Measurements from ENCODE around the gene KLHL11.
A peak's percentile ranks its signal among the peaks of the same experiment; 100 is the strongest.
"Not testable (repeated sequence)": the region's sequence is repeated elsewhere in the genome, so short reads cannot be mapped to it uniquely, and the experiment has no call there.

The KLHL11 gene

GRCh38 chr17:41888332-41888965 is 23.2 kb upstream of the KLHL11 start:
- no peak for DNase-seq (ENCODE audit: low spot score)

DNA sequence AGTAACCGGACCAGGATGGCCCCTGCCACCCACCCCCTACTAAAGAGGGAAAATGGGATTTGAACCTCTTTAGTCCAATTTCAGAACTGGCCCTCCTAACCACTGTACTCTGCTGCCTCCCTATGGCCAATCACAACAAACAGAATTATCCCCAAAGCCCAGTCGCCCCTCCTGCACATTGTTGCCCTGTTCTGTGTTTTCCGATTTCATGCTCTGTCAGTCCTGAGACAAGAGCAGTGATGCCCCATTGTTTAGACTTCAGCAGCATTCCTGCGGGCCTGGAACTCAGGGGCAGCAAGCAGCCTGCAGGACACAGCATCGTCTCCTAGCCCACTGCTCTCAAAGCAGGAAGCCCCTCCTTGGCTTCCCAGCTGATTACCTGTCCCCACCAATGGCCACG is 20.5 kb upstream of the KLHL11 start:
- DNase-seq (ENCODE audit: low spot score), result no peak

- no peak for DNase-seq (ENCODE audit: low spot score)
Measured at GRCh38 chr17:41882756-41883155, 17.5 kb upstream of the KLHL11 start.

- no peak for DNase-seq (ENCODE audit: low spot score)
Measured at GRCh38 chr17:41880130-41880529, 14.9 kb upstream of the KLHL11 start.

- DNase-seq (ENCODE audit: low spot score), result not testable (repeated sequence)
Measured at GRCh38 chr17:41874293-41874670, 9.1 kb upstream of the KLHL11 start.

DNA sequence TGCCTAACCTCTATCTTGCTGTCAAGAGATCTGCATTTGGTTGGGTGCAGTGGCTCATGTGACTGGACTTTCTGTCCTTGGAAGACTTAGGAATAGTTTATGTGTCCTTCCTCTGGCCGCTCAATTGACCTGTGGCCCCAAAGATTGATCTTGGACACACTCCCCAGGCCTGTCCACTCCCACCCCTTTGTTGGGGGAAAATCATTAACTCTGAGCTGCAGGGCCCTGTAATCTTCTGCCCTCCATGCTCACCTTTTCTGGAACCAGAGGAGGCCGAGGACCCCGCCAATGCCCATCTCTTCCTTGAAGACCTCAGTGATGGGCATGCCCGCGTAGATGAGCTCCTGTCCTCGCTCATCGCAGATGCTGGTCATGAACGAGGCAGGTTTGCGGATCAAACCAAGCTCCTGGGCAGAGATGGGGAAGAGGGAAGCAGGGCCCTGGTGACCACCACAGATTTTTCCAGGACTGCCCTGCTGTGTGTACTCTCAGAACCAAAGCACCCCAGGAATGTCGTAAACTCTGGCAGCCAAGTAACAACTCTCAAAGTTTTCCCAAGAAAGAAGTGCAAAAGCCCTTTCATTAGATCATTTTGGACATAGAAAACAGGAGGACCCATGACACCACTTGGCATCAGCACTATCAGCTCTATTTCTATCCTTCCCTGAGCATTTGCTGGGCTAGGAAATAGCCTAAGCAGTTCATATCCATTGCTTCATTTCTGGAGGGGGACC is 8.5 kb upstream of the KLHL11 start:
- DNase-seq (ENCODE audit: low spot score), result no peak

- no peak for DNase-seq (ENCODE audit: low spot score)
Measured at GRCh38 chr17:41871789-41872188, 6.6 kb upstream of the KLHL11 start.

DNA sequence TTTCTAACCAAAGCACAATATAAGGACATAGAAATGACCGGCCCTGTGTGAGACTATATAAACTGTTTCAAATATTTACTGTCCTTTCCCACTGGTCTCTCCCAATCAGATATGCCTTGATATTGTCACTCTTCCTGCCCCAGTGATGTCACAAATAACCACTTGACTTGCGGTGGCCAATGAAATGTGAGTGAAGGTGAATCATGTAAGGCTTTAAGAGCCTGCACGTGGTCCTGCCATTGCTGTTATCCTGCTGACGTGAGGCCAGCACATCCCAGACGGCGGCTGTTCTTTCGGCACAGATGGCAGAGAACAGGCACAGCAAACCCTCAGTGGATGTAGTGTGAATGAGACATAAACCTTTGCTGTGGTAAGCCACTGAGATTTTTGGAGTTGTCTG is 5.4 kb upstream of the KLHL11 start:
- no peak for DNase-seq (ENCODE audit: low spot score)

- DNase-seq (ENCODE audit: low spot score), result no peak
Measured at GRCh38 chr17:41870097-41870496, 4.9 kb upstream of the KLHL11 start.

DNA sequence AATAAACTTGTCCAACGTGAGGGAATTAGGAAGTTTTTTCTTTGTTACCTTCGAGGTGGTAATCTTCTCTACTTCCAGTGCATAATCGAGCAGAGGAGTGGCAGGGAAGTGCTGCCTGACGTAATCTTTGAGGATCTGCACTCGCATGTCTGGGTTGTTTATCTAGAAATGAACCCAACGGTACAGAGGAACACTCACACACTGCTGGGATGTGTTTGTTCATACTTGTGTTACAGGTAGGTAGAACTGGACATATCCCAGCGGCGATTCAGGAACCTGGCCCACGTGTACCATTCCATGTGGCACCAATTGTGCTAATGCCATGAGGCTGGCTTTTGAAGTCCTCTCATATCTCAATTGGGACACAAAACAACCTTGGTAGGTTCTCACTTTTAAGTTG is 4.2 kb upstream of the KLHL11 start:
- no peak for DNase-seq (ENCODE audit: low spot score)

GRCh38 chr17:41868568-41868967 is 3.3 kb upstream of the KLHL11 start:
- DNase-seq (ENCODE audit: low spot score), result no peak

DNA sequence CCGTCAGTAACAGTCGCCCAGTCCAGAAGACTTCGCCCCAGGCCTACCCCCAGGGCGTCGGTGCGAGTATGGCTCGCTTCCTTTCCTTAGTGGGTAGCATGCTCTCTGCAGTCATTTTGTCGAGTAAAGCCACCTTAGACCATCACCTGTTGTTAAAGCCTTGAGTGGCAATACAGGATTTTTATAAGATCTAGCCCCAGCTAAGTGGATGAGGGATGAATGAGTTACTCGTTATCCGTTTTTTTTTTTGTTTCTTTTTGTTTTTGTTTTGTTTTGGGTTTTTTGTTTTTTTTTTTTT is 322 bp upstream of the KLHL11 start:
- no peak for DNase-seq (ENCODE audit: low spot score)

DNA sequence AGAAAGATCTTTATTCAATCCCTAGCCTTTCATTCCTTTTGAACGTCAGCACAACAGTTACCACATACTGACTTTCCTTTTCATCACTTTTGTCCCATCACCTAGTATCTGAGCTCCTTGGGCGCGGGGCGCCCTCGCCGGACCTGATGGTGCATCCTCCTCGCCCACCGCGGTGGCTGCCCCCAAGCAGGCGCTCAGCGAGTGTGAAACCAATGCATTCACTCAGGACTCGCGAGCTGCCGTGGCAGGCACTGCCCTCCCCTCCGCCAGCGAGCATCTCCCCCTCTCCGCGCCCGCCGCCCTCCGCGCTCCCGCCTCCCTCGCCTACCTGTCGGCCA is 756 bp downstream of the KLHL11 start:
- no peak for DNase-seq (ENCODE audit: low spot score)

DNA sequence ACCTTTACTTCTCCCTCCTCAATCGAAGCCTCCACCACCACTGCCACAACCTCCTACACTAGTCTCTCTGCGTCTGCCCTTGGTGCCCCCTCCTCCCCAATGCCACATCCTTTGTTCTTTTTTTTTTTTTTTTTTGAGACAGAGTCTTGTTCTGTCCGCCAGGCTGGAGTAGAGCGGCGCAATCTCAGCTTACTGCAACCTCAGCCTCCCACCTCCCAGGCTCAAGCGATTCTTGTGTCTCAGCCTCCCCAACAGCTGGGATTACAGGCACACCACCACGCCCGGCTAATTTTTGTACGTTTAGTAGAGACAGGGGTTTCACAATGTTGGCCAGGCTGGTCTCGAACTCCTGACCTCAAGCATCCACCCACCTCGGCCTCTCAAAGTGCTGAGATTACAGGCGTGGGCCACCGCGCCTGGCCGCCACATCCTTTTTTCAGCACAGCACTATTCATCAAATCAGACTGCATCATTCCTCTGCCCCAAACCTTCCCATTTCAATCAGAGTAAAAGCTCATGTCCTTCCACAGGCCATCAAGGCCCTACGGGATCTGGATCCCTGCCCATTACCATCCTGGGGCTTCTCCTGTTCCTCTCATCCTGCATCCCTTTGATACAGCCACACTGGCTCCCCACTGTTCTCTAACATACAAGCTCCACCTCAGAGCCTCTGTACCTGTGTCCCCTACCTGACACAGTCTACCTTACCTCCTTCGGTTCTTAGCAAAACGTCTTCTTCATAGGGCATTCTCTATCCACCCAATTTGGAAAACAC is 2.0 kb downstream of the KLHL11 start:
- DNase-seq (ENCODE audit: low spot score), result peak; percentile 3

DNA sequence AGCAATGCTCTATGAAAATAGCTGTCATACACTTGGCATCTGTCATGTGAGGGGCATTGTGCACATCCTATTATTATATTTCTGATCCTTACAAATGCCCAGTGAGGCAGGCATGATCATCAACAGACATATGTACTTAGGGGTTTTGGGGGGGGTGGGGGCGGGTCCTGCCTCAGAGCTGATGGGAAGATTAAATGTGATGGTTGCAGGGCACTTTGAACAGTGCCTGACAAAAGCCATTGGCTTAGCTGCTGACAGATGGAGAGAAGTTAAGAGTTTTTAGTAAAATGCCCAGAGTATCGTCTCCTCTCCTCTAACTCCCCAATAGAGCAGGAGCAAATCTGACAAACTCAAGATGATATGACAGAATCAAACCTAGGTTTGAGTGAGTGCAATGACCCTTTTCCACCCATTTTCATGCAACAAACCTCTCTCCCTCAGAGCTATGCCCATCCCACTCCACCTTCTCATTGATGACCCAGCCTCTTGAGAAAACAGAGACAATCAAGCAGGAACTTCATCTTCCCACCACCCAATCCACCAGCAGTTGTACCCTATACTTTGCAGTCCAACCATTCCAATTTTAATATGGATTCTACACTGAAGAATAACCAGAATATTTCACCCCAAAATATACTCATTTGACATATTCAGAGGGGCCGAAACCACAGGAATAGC is 4.8 kb downstream of the KLHL11 start:
- no peak for DNase-seq (ENCODE audit: low spot score)

GRCh38 chr17:41851382-41851781 is 13.8 kb downstream of the KLHL11 start:
- DNase-seq (ENCODE audit: low spot score), result not testable (repeated sequence)

DNA sequence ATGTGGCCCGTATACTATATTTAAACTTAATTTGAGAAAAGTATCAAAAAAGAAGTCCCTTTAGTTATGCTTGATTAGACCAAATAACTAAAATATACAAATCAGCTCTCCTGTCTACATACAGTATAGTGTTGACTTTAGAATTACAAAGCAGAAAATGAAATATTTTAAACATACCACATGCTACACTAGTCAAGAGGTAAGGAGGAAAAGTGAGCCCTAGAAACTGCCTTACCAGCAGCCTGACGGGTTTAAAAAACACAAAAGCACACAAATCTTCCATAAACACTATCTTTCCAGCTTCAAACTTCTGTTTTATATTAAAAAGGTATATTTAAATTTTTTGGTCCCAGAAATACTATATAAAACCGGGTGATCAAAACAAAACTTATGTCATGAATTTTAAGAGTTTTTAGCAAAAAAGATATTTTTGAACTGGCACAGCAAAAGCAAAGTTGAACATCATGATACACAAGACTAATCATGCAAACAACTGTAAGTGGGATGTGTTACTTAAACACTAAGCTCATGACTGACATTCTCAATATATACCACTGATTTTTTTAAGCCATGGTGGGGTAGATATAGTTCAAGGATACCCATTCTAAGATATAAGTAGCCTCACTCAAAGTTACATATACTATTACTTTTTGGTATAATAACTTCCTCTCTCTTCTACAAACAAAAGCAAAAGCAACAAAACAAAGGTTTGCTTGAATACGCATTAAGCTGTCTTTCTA is 15.8 kb downstream of the KLHL11 start:
- DNase-seq (ENCODE audit: low spot score), result no peak

GRCh38 chr17:41848788-41849187 is 16.4 kb downstream of the KLHL11 start:
- no peak for DNase-seq (ENCODE audit: low spot score)

GRCh38 chr17:41844971-41845370 is 20.3 kb downstream of the KLHL11 start:
- no peak for DNase-seq (ENCODE audit: low spot score)

DNA sequence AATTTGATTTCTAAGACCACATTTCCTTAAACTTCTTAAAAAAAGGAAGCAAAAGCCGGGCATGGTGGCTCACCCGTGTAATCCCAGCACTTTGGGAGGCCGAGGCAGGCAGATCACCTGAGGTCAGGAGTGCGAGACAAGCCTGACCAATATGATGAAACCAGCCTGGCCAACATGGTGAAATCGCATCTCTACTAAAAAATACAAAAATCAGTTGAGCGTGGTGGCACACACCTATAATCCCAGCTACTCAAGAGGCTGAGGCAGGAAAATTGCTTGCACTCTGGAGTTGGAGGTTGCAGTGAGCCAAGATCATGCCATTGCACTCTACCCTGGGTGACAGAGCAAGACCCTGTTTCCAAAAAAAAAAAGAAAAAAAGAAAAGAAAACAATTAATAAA is 24.4 kb downstream of the KLHL11 start:
- not testable (repeated sequence) for DNase-seq (ENCODE audit: low spot score)

GRCh38 chr17:41839448-41839847 is 25.8 kb downstream of the KLHL11 start:
- DNase-seq (ENCODE audit: low spot score), result not testable (repeated sequence)
